ENCODE measurements around the gene CYTH3.

DNA sequence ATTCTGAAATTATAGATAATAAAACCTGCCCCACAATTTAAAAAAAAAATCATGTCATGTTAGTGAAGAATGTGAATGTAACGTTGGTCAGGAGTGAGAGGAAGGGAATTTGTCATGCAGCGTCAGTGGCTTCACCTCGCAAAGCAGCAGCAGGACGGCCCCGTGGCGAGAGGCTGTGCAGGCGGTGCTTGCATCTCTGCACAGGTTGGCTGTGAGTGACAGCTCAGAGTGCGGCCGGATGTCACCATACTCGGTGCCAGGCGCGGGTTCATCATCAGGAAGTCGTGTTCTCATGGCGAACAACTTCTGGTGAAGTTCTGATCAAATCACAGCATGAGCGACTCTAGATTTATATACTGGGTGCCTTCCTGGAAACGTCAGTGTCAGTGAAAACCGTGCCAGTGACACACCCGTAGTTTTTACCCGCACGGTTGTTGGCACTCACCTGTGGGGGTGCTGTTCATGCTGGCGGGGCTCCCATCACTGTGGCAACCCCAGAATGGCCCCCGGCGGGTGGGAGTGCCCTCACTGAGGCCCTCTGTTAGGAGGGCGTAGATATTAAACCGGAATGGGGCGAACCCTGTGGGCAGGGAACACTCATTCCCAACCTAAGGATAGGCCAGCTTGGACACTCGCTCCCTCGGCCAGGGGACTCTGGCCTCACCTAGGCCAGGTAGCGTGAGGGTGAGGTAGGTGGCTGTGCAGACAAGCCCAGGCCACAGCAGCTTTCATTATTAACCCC is 120.3 kb downstream of the CYTH3 start:
- TF ChIP-seq POLR2A (IDR thresholded peaks at IDR 0.05) = no peak
- TF ChIP-seq, protein P1, sequence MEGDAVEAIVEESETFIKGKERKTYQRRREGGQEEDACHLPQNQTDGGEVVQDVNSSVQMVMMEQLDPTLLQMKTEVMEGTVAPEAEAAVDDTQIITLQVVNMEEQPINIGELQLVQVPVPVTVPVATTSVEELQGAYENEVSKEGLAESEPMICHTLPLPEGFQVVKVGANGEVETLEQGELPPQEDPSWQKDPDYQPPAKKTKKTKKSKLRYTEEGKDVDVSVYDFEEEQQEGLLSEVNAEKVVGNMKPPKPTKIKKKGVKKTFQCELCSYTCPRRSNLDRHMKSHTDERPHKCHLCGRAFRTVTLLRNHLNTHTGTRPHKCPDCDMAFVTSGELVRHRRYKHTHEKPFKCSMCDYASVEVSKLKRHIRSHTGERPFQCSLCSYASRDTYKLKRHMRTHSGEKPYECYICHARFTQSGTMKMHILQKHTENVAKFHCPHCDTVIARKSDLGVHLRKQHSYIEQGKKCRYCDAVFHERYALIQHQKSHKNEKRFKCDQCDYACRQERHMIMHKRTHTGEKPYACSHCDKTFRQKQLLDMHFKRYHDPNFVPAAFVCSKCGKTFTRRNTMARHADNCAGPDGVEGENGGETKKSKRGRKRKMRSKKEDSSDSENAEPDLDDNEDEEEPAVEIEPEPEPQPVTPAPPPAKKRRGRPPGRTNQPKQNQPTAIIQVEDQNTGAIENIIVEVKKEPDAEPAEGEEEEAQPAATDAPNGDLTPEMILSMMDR (IDR thresholded peaks at IDR 0.05) = no peak
